GM12873 (cell line): Measurements from ENCODE around the gene FOXJ2.

Source experiments
- TF ChIP-seq, protein P1 (sequence below): IDR thresholded peaks from 2 replicates; pipeline ENCODE4 v1.5.1; 2012; ENCODE audit warnings: low read depth, mild to moderate bottlenecking, moderate library complexity, low read length, control low read depth; ENCODE audit not compliant: insufficient read depth; ENCODE audit errors: missing control alignments

FOXJ2 gene

DNA sequence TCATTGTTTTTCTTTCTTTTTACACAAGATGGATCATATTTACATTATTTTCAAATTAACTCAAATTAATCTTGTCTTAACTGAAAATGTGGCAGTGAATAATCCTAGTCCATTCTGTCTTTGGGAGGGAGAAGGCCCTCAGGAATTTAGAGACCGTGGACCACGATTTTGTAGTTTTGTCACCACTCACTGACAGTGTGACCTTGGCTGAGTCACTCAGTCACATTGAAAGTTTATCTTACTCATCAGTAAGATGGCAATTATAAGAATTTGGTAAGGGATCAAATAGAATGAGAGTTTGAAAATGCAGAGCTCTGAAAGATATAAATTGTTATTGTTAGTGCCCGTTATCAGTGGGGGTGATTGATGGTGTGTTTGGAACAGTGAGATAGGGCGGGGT lies 16.4 kb downstream of the FOXJ2 start:
- TF ChIP-seq, protein P1, sequence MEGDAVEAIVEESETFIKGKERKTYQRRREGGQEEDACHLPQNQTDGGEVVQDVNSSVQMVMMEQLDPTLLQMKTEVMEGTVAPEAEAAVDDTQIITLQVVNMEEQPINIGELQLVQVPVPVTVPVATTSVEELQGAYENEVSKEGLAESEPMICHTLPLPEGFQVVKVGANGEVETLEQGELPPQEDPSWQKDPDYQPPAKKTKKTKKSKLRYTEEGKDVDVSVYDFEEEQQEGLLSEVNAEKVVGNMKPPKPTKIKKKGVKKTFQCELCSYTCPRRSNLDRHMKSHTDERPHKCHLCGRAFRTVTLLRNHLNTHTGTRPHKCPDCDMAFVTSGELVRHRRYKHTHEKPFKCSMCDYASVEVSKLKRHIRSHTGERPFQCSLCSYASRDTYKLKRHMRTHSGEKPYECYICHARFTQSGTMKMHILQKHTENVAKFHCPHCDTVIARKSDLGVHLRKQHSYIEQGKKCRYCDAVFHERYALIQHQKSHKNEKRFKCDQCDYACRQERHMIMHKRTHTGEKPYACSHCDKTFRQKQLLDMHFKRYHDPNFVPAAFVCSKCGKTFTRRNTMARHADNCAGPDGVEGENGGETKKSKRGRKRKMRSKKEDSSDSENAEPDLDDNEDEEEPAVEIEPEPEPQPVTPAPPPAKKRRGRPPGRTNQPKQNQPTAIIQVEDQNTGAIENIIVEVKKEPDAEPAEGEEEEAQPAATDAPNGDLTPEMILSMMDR: no peak

- TF ChIP-seq, protein P1: no peak
Measured at GRCh38 chr12:8050600-8051250, 18.2 kb downstream of the FOXJ2 start.

- TF ChIP-seq, protein P1: no peak
Measured at GRCh38 chr12:8052679-8053078, 20.2 kb downstream of the FOXJ2 start.

DNA sequence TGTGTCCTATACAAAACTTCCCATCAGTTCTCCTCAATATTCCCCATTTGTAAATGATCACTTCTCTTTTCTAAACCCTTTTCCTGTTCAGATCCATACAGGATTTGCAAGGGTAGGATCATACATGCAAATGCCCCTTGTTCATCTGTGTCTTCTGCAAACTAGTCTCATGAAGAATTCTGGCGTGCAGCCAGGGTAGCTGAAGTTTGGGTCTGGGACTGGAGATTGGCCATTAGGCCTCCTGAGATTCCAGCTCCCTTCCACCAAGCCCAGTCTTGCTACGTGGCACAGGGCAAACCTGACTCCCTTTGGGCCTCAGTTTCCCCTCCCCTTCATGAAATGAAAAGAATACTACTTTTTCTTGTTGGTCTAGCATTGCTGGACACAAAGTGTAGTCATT lies 22.3 kb downstream of the FOXJ2 start:
- TF ChIP-seq, protein P1: no peak

DNA sequence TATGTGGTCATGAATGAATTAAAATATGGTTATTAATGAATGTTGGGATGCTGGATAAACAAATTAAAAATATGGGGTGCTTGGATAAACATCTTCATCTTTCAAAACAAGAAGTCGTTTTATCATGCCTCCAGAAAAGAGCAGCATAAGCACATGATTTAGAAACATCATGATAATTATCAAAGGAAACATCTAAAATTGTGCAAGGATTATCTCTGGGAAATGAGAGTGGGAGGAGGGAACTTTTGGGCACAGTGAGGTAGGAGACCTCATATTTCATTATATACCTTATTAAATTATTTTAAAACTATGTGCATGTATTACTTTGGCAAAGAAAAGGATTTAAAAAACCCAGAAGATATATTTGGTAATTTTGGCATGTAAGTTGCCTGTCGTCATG lies 24.8 kb downstream of the FOXJ2 start:
- TF ChIP-seq, protein P1: no peak

GRCh38 chr12:8057839-8058238 lies 25.3 kb downstream of the FOXJ2 start:
- TF ChIP-seq, protein P1: no peak

- TF ChIP-seq, protein P1: no peak
Measured at GRCh38 chr12:8058506-8058905, 26.0 kb downstream of the FOXJ2 start.
